Measurements from ENCODE around the gene DRC7.

The DRC7 gene

DNA sequence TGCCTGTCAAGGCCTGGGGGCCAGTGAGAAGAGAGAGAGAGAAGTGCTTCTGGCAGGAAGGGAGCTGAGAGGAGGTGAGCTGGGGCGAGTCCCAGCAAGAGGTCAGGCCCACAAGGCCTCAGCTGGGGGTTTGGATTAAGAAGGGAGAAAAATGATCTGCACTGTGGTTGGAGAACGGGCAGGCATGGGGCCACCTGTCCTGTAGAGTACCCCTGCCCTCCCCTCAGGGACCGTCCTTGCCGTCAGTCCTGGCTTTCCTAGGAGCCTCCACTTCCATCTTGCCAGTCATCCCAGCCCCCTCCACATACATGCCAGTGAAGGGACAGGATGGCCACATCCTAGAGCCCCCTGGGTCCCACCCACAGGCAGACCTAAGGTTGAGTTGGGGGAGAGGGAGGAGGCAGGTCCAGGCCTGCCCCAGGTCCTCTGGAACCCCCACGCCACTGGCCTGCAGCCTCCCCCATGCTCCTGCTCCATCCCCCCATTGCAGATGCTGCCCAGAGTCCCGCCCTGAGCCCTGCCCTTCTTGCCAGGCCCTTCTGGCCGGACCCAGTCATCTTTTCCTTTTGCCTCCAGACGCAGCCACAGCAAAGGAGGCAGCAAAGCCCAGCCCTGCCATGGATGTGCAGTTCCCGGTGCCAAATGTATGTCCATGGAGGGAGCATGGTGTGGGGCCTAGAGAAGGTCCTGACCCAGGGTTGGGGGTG is 59.9 kb downstream of the DRC7 start:
- DNase-seq = no peak

- no peak for DNase-seq
Measured at GRCh38 chr16:57755061-57755684, 60.6 kb downstream of the DRC7 start.

- no peak for DNase-seq
Measured at GRCh38 chr16:57755726-57756423, 61.3 kb downstream of the DRC7 start.

DNA sequence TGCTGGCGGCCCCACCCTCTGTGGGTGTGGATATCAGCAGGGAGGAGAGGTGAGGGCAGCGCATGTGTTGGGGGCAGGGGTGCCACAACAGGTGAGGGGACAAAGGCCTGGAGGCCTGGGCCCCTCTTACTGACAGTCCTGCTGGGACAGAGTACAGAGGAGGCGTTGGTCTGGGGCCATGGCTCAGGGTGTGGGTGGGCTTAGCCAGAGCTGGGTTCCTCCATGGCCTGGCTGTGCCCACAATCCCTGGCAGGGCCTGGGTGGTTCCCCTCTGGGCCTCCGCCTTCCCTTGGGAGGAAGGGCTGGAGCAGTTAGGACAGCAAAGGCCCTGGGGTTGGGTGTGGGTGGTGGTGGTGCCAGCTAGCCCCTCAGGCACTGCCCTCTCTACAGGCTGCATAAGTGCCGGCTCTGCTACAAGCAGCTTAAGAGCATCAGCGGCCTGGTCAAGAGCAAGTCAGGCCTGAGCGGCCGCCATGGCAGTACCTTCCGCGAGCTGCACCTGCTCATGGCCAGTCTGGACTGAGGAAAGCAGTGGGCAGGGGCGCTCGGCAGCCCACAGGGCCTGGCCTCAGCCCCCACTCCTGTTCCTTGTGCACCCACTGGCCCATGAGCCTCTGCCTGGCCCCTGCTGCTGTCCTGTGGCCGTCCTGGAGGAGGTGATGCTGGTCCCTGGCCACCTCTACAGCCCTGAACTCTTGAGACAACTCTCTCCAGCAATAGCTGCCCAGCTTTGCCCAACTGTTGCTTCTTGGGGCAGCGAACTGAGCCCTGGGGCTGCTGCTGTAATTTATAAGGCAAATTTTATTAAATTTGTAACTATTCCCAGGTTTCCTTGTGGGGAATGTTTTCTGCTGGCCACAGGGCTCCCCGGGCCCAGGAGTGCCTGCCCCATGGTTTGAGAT is 62.1 kb downstream of the DRC7 start:
- DNase-seq = no peak

DNA sequence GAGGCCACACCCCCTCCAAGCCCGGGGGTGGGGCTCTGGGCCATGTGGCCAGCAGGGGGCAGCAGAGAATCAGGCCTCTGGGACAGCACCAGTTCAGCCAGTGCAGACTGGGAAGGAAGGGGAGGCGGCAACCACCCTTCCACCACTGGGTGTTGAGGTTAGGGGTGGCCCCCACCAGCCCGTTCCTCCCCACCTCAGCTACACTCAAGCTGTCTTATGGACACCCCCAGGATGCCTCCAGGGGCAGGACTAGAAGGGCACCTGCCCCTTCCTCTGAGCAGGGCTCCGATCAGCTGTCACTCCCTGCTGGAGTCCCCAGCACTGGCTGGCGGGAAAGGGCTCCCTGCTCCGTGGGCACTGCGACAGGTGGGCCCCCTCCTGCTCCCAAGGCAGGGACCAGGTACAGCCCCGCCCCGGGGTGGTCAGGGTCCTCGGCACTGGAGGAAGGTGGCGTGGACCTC is 62.8 kb downstream of the DRC7 start:
- peak; percentile 82 for DNase-seq

DNA sequence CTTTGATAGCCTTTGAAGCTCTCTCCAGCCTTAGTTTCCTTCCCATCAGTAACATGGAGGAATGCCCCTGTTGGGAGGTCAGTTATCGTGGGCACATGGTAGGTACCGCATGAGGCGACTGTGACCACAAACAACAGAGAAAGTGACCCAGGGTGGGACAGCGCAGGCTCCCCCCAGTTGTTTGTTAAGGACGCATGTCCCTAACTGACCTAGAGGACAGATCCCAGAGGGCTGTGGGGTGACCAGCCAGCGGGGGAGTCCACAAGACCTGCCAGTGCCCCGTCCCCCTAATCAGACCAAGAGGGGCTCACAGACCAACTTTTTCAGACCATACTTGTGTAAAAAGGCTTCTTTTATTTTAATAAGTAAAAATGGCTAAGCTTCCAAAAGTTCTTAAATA is 63.3 kb downstream of the DRC7 start:
- no peak for DNase-seq

- DNase-seq = no peak
Measured at GRCh38 chr16:57758331-57759117, 63.9 kb downstream of the DRC7 start.

GRCh38 chr16:57759131-57759530 is 64.5 kb downstream of the DRC7 start:
- no peak for DNase-seq

- DNase-seq = peak; percentile 24
Measured at GRCh38 chr16:57759541-57760356, 65.1 kb downstream of the DRC7 start.

- DNase-seq = no peak
Measured at GRCh38 chr16:57760357-57761160, 66.0 kb downstream of the DRC7 start.

DNA sequence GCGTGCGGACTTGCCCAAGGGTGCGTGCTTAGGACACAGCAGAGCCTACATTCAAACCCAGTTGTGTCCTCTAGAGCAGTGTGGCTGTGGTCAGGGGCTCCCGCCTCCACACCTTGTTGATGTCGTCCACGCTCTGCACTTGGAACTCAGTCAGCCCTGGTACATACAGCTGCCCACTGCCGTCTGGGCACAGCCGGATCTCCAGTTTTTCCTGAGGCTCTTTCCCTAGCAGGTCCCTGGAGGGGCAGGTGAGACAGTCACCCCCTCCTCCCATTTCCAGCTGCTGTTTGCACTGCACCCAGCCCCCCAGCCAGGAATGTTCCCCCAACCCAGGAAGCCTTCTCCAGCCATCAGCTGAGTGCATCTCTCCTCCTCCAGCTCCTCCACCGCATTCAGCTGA is 66.7 kb downstream of the DRC7 start:
- DNase-seq = no peak

GRCh38 chr16:57761957-57762356 is 67.4 kb downstream of the DRC7 start:
- DNase-seq = no peak

DNA sequence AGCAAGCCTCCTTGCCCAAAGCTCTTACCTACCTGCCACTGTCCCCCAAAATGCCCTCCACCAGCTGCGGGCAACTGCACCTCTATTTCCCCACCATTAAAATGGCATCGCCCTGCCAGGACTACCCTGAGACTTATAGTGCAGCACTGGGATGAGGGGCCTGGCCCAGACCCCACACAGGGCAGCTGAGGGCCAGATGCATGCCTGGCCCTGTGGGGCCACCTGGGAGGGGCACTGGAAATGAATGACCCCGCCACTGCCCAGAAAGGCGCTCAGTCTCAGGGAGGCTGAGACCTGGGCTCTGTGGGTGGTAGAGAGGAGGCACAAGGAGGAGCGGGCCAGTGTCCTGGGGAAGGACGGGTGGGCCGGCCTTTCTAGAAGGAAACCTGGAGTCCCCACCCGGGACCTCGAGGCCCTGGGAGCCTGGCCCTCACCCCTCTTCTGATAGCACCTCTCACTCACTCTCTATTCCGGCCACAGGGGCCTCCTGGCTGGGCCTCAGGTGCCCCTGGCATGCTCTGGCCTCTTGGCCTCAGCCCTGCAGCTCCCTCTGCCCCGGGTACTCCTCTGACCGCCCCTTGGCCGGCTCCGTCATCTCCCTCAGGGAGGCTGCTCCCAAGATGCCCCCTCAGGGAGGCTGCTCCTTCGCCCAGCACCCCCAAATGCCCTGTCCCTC is 67.9 kb downstream of the DRC7 start:
- no peak for DNase-seq

- DNase-seq = no peak
Measured at GRCh38 chr16:57763285-57764005, 68.8 kb downstream of the DRC7 start.

DNA sequence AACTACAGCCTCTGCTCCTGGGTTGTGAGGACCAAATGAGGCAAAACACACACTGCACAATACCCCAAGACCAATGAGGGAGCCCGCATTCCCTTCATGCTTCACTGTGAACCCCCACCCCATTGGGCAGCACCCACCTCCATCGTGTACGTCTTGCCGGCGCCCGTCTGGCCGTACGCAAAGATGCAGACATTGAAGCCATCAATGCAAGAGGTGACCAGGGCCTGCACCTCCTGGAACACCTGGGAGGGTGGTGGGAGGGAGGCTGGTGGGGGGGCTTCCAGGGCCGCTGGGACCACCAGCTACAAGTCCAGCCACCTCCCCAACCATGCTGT is 69.4 kb downstream of the DRC7 start:
- DNase-seq = no peak

- DNase-seq = peak; percentile 89
Measured at GRCh38 chr16:57764341-57765159, 69.9 kb downstream of the DRC7 start.

DNA sequence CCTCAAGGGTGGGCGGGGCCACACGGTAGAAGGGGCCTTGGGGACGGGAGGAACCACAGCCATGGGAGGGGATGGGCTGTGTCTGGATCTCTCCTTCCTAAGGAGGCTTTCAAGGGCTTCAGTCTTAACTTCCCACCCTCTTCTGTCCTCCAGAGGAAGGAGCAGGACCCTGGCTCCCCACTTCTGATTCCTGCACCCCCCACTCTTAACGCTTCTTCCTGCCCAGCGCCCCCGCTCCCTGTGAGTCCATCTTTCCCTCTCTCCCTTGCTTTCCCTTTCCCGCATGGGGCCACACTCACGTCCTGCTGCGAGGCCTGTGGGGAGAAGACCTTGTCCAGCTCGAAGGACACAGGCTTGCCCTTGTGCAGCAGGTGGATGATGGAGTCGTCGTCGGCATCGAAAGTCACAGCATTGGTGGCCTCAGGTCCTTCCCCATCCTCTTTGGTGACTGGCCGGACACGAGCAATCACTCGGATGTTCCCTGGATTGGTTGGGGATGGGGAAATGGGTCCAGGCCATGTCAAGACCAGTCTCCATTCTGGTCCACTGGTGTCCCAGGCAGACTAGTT is 70.6 kb downstream of the DRC7 start:
- no peak for DNase-seq
